ENCODE measurements around the gene TMEM169.

Gene TMEM169

GRCh38 chr2:216081487-216082116 is at the start of gene TMEM169, which contains the start of gene PECR:
TMEM169 (plus strand) TSS chr2:216081919; CDS start chr2:216095964, 14,045 bp downstream.
PECR (minus strand) TSS chr2:216081809; CDS start chr2:216081741, 68 bp downstream.
- peak; percentile 38 to 60 for DNase-seq

GRCh38 chr2:216031960-216032689 is 49.6 kb upstream of the TMEM169 start:
- no peak for DNase-seq

GRCh38 chr2:216033403-216033802 is 48.3 kb upstream of the TMEM169 start:
- no peak for DNase-seq

- peak; percentile 50 to 64 for DNase-seq
Observed at GRCh38 chr2:216034065-216034464, 47.7 kb upstream of the TMEM169 start.

GRCh38 chr2:216039918-216040317 is 41.8 kb upstream of the TMEM169 start:
- DNase-seq, result no peak

GRCh38 chr2:216041438-216041837 is 40.3 kb upstream of the TMEM169 start:
- no peak for DNase-seq

- DNase-seq, result no peak
Observed at GRCh38 chr2:216043949-216044348, 37.8 kb upstream of the TMEM169 start.

- DNase-seq, result no peak
Observed at GRCh38 chr2:216044883-216045486, 36.7 kb upstream of the TMEM169 start.

- DNase-seq, result no peak
Observed at GRCh38 chr2:216047397-216047796, 34.3 kb upstream of the TMEM169 start.

- no peak for DNase-seq
Observed at GRCh38 chr2:216049452-216049851, 32.3 kb upstream of the TMEM169 start.

GRCh38 chr2:216051350-216051749 is 30.4 kb upstream of the TMEM169 start:
- DNase-seq, result no peak

- no peak for DNase-seq
Observed at GRCh38 chr2:216052420-216052819, 29.3 kb upstream of the TMEM169 start.

- DNase-seq, result no peak
Observed at GRCh38 chr2:216055680-216056079, 26.0 kb upstream of the TMEM169 start.

GRCh38 chr2:216056739-216057138 is 25.0 kb upstream of the TMEM169 start:
- DNase-seq, result no peak

- DNase-seq, result peak; percentile 73 to 74
Observed at GRCh38 chr2:216057688-216058193, 24.0 kb upstream of the TMEM169 start.

- DNase-seq, result no peak
Observed at GRCh38 chr2:216059233-216059834, 22.4 kb upstream of the TMEM169 start.

- no peak for DNase-seq
Observed at GRCh38 chr2:216064014-216064630, 17.6 kb upstream of the TMEM169 start.

GRCh38 chr2:216064665-216065064 is 17.1 kb upstream of the TMEM169 start:
- no peak for DNase-seq

GRCh38 chr2:216066230-216066629 is 15.5 kb upstream of the TMEM169 start:
- DNase-seq, result no peak

- no peak for DNase-seq
Observed at GRCh38 chr2:216069028-216069427, 12.7 kb upstream of the TMEM169 start.

GRCh38 chr2:216070195-216070594 is 11.5 kb upstream of the TMEM169 start:
- no peak for DNase-seq

GRCh38 chr2:216071111-216071851 is 10.4 kb upstream of the TMEM169 start:
- no peak for DNase-seq
